ENCODE measurements around the gene BICC1.

GRCh38 chr10:58741673-58742072 lies 229.0 kb downstream of the BICC1 start:
- TF ChIP-seq, protein P1, sequence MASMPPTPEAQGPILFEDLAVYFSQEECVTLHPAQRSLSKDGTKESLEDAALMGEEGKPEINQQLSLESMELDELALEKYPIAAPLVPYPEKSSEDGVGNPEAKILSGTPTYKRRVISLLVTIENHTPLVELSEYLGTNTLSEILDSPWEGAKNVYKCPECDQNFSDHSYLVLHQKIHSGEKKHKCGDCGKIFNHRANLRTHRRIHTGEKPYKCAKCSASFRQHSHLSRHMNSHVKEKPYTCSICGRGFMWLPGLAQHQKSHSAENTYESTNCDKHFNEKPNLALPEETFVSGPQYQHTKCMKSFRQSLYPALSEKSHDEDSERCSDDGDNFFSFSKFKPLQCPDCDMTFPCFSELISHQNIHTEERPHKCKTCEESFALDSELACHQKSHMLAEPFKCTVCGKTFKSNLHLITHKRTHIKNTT (CRISPR knock-in tag; IDR thresholded peaks at IDR 0.05), result no peak
- TF ChIP-seq ZNF75D (CRISPR knock-in tag; IDR thresholded peaks at IDR 0.05; ENCODE audit: borderline replicate concordance), result no peak
- TF ChIP-seq PCBP1 (IDR thresholded peaks at IDR 0.05; ENCODE audit: borderline replicate concordance, low read depth, low read length), result no peak
- TF ChIP-seq FOXJ3 (CRISPR knock-in tag; IDR thresholded peaks at IDR 0.05; ENCODE audit: borderline replicate concordance), result no peak
- no peak for TF ChIP-seq MXD3 (CRISPR knock-in tag; IDR thresholded peaks at IDR 0.05)
- TF ChIP-seq ZNF777 (CRISPR knock-in tag; IDR thresholded peaks at IDR 0.05), result no peak
- no peak for TF ChIP-seq ZNF224 (CRISPR knock-in tag; IDR thresholded peaks at IDR 0.05)
- no peak for TF ChIP-seq TCF12 (IDR thresholded peaks at IDR 0.05)
- no peak for TF ChIP-seq TCF12 (CRISPR knock-in tag; IDR thresholded peaks at IDR 0.05)
- no peak for TF ChIP-seq E2F2 (CRISPR knock-in tag; IDR thresholded peaks at IDR 0.05; ENCODE audit: borderline replicate concordance)
- no peak for TF ChIP-seq ZNF660 (CRISPR knock-in tag; IDR thresholded peaks at IDR 0.05; ENCODE audit: borderline replicate concordance, low read depth)
- TF ChIP-seq, protein P2, sequence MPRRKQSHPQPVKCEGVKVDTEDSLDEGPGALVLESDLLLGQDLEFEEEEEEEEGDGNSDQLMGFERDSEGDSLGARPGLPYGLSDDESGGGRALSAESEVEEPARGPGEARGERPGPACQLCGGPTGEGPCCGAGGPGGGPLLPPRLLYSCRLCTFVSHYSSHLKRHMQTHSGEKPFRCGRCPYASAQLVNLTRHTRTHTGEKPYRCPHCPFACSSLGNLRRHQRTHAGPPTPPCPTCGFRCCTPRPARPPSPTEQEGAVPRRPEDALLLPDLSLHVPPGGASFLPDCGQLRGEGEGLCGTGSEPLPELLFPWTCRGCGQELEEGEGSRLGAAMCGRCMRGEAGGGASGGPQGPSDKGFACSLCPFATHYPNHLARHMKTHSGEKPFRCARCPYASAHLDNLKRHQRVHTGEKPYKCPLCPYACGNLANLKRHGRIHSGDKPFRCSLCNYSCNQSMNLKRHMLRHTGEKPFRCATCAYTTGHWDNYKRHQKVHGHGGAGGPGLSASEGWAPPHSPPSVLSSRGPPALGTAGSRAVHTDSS (CRISPR knock-in tag; conservative IDR thresholded peaks at IDR 0.05), result no peak
- no peak for TF ChIP-seq CTCF (CRISPR knock-in tag; IDR thresholded peaks at IDR 0.05)
- TF ChIP-seq, protein P3, sequence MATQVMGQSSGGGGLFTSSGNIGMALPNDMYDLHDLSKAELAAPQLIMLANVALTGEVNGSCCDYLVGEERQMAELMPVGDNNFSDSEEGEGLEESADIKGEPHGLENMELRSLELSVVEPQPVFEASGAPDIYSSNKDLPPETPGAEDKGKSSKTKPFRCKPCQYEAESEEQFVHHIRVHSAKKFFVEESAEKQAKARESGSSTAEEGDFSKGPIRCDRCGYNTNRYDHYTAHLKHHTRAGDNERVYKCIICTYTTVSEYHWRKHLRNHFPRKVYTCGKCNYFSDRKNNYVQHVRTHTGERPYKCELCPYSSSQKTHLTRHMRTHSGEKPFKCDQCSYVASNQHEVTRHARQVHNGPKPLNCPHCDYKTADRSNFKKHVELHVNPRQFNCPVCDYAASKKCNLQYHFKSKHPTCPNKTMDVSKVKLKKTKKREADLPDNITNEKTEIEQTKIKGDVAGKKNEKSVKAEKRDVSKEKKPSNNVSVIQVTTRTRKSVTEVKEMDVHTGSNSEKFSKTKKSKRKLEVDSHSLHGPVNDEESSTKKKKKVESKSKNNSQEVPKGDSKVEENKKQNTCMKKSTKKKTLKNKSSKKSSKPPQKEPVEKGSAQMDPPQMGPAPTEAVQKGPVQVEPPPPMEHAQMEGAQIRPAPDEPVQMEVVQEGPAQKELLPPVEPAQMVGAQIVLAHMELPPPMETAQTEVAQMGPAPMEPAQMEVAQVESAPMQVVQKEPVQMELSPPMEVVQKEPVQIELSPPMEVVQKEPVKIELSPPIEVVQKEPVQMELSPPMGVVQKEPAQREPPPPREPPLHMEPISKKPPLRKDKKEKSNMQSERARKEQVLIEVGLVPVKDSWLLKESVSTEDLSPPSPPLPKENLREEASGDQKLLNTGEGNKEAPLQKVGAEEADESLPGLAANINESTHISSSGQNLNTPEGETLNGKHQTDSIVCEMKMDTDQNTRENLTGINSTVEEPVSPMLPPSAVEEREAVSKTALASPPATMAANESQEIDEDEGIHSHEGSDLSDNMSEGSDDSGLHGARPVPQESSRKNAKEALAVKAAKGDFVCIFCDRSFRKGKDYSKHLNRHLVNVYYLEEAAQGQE (IDR thresholded peaks at IDR 0.05; ENCODE audit: borderline replicate concordance in 1 of 2, low read depth in 1 of 2, low read length in 2 of 2), result no peak
- no peak for TF ChIP-seq ZBTB1 (CRISPR knock-in tag; IDR thresholded peaks at IDR 0.05; ENCODE audit: borderline replicate concordance)
